ENCODE results near the gene CHD9NB.
A peak's percentile ranks its signal among the peaks of the same experiment; 100 is the strongest.

The CHD9NB gene

GRCh38 chr16:53097190-53097589 lies 44.5 kb upstream of the CHD9NB start:
- Histone ChIP-seq H3K4me2 (ENCODE audit: low read length) (no peak overlapping the region), H3K4me3 (ENCODE audit: low read length) (no peak overlapping the region), H4K8ac (ENCODE audit: low read depth, low read length) (no peak overlapping the region), H2BK5ac (ENCODE audit: low read length) (no peak overlapping the region), H3K18ac (ENCODE audit: low read length) (no peak overlapping the region), H3K23ac (ENCODE audit: low read length) (no peak overlapping the region), H4K5ac (ENCODE audit: low read length) (no peak overlapping the region), H3K79me1 (ENCODE audit: low read length) (peaks cover 5% of the 10 kb centered on the region), H3K56ac (ENCODE audit: low read length) (no peak overlapping the region), H3K79me2 (ENCODE audit: control insufficient read depth, insufficient read depth, low read length) (no peaks in the 10 kb centered on the region), H2BK120ac (ENCODE audit: low read depth, low read length) (no peak overlapping the region), H3K27ac (ENCODE audit: low read depth, low read length) (no peak overlapping the region), H3K36me3 (ENCODE audit: control insufficient read depth, insufficient read depth, low read length) (no peaks in the 10 kb centered on the region), H2AK5ac (ENCODE audit: low read length) (no peak overlapping the region), H3K9ac (ENCODE audit: low read length) (no peak overlapping the region), H3K4ac (ENCODE audit: low read depth, low read length) (no peak overlapping the region), H3K27me3 (ENCODE audit: insufficient read depth, low read length, poor library complexity) (no peaks in the 10 kb centered on the region), H3K4me1 (ENCODE audit: control insufficient read depth, low read depth, low read length) (peaks cover 8% of the 10 kb centered on the region), H2BK15ac (replicated peaks; ENCODE audit: low read depth) (no peak overlapping the region)
- DNase-seq, result no peak
- WGBS (ENCODE audit: extremely low coverage, insufficient coverage, low lambda C conversion rate), result 100% methylated on average over 1 of the region's 4 CpGs

DNA sequence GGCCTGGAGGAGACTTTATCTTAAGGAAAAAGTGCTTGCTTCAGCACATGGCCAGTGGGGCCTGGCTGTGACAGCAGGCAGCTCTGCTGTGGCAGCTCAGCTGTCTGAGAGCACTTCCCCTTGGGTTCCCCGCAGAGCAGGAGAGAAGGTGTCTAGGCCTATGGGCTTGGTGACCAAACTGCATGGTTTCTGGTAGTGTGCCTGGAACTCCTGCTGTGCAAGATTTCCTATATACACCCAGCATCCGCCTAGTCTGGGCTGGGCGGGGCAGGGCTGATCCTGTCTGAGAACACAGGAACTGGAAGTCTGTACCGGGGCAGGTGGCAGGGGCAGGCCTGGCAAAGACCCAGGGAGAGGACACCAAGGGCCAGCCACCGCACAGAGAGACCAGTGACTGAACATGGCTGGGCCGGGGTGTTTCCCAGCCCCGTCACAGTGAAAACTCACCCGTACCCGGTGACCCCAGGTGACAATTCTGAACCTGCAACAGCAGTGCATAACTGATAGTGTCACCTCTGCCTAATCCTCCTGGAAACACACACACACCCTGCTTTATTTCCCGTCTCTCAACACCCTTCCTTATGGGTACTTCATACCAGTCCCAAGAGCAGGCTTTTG lies 41.4 kb upstream of the CHD9NB start:
- Histone ChIP-seq H2BK120ac (ENCODE audit: low read depth, low read length) (no peak overlapping the region), H3K79me2 (ENCODE audit: control insufficient read depth, insufficient read depth, low read length) (no peaks in the 10 kb centered on the region), H3K79me1 (ENCODE audit: low read length) (peaks cover 5% of the 10 kb centered on the region), H4K5ac (ENCODE audit: low read length) (no peak overlapping the region), H2BK15ac (replicated peaks; ENCODE audit: low read depth) (no peak overlapping the region), H3K36me3 (ENCODE audit: control insufficient read depth, insufficient read depth, low read length) (no peaks in the 10 kb centered on the region), H3K4me3 (ENCODE audit: low read length) (no peak overlapping the region), H3K27me3 (ENCODE audit: insufficient read depth, low read length, poor library complexity) (no peaks in the 10 kb centered on the region), H3K4me2 (ENCODE audit: low read length) (no peak overlapping the region), H3K4me1 (ENCODE audit: control insufficient read depth, low read depth, low read length) (peaks cover 24% of the 10 kb centered on the region), H3K4ac (ENCODE audit: low read depth, low read length) (no peak overlapping the region), H3K56ac (ENCODE audit: low read length) (no peak overlapping the region), H3K9ac (ENCODE audit: low read length) (no peak overlapping the region), H3K27ac (ENCODE audit: low read depth, low read length) (no peak overlapping the region), H2AK5ac (ENCODE audit: low read length) (no peak overlapping the region), H3K23ac (ENCODE audit: low read length) (no peak overlapping the region), H4K8ac (ENCODE audit: low read depth, low read length) (no peak overlapping the region), H2BK5ac (ENCODE audit: low read length) (no peak overlapping the region), H3K18ac (ENCODE audit: low read length) (no peak overlapping the region)
- no peak for DNase-seq
- WGBS (ENCODE audit: extremely low coverage, insufficient coverage, low lambda C conversion rate), result no CpG with 5 or more reads among the region's 10 CpGs

DNA sequence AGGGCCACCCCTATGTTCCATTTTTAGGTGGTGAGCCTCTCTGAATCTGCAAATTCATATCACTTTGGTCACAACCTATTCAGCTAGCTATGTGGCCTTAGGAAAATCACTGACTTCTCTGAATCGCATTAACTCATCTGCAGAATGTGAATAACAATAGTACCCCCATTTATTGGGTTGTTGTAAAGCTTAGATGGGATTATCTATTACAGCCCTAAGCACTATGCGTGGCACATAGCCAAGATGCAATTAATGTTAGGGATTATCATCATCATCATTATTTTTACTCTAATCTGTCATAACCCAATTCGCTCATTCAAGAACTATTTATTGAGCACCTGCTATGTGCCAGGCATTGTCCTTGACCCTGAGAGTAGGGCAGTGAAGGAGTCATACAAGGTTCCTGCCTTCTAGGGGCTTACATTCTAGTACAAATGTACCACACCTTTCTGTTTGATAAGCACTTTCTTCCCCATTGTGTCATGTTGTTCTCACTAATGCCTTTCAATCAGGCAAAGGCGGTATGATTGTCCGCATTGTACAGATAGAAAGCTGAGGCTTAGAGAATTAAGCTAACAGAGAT lies 40.6 kb upstream of the CHD9NB start:
- H3K18ac ChIP-seq (ENCODE audit: low read length), result no peak overlapping the region
- no peaks in the 10 kb centered on the region for H3K36me3 ChIP-seq (ENCODE audit: control insufficient read depth, insufficient read depth, low read length)
- H2BK15ac ChIP-seq (replicated peaks; ENCODE audit: low read depth), result no peak overlapping the region
- no peaks in the 10 kb centered on the region for H3K79me2 ChIP-seq (ENCODE audit: control insufficient read depth, insufficient read depth, low read length)
- H3K9ac ChIP-seq (ENCODE audit: low read length), result no peak overlapping the region
- H2BK5ac ChIP-seq (ENCODE audit: low read length), result no peak overlapping the region
- no peak overlapping the region for H3K27ac ChIP-seq (ENCODE audit: low read depth, low read length)
- no peak overlapping the region for H4K8ac ChIP-seq (ENCODE audit: low read depth, low read length)
- peaks cover 5% of the 10 kb centered on the region for H3K79me1 ChIP-seq (ENCODE audit: low read length)
- H3K23ac ChIP-seq (ENCODE audit: low read length), result no peak overlapping the region
- no peak overlapping the region for H3K56ac ChIP-seq (ENCODE audit: low read length)
- WGBS (ENCODE audit: extremely low coverage, insufficient coverage, low lambda C conversion rate), result no CpG with 5 or more reads among the region's 5 CpGs
- H3K27me3 ChIP-seq (ENCODE audit: insufficient read depth, low read length, poor library complexity), result no peaks in the 10 kb centered on the region
- H2BK120ac ChIP-seq (ENCODE audit: low read depth, low read length), result no peak overlapping the region
- H4K5ac ChIP-seq (ENCODE audit: low read length), result no peak overlapping the region
- H3K4me3 ChIP-seq (ENCODE audit: low read length), result no peak overlapping the region
- no peak overlapping the region for H2AK5ac ChIP-seq (ENCODE audit: low read length)
- DNase-seq, result no peak
- peaks cover 21% of the 10 kb centered on the region for H3K4me1 ChIP-seq (ENCODE audit: control insufficient read depth, low read depth, low read length)
- no peak overlapping the region for H3K4me2 ChIP-seq (ENCODE audit: low read length)
- no peak overlapping the region for H3K4ac ChIP-seq (ENCODE audit: low read depth, low read length)

DNA sequence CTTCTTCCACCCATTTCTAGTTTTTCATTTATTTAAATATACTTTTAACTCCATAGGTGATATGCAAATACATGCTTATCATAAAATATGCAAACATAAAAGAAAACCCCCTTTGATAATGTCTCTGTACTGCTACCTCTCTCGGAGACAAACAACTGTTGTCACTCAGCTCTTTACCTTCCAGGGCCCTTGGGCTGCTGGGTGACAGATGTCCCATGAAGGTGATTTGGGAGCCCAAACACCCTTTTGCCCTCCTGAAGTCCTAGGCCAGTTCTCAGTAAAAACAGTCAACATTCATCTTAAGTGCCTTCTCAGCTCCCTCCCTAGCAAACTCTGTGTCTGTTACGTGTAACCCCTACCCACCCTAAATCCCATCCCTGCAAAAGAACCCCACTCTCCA lies 39.6 kb upstream of the CHD9NB start:
- Histone ChIP-seq H3K56ac (ENCODE audit: low read length) (peak overlapping the region; percentile 56), H3K79me2 (ENCODE audit: control insufficient read depth, insufficient read depth, low read length) (no peaks in the 10 kb centered on the region), H3K27ac (ENCODE audit: low read depth, low read length) (no peak overlapping the region), H3K4me3 (ENCODE audit: low read length) (no peak overlapping the region), H2BK5ac (ENCODE audit: low read length) (no peak overlapping the region), H4K5ac (ENCODE audit: low read length) (no peak overlapping the region), H2AK5ac (ENCODE audit: low read length) (no peak overlapping the region), H3K4me2 (ENCODE audit: low read length) (no peak overlapping the region), H3K27me3 (ENCODE audit: insufficient read depth, low read length, poor library complexity) (no peaks in the 10 kb centered on the region), H3K9ac (ENCODE audit: low read length) (no peak overlapping the region), H3K23ac (ENCODE audit: low read length) (no peak overlapping the region), H3K18ac (ENCODE audit: low read length) (no peak overlapping the region), H3K36me3 (ENCODE audit: control insufficient read depth, insufficient read depth, low read length) (no peaks in the 10 kb centered on the region), H3K79me1 (ENCODE audit: low read length) (peaks cover 5% of the 10 kb centered on the region), H2BK120ac (ENCODE audit: low read depth, low read length) (no peak overlapping the region), H3K4me1 (ENCODE audit: control insufficient read depth, low read depth, low read length) (peaks cover 21% of the 10 kb centered on the region), H3K4ac (ENCODE audit: low read depth, low read length) (no peak overlapping the region), H4K8ac (ENCODE audit: low read depth, low read length) (no peak overlapping the region), H2BK15ac (replicated peaks; ENCODE audit: low read depth) (no peak overlapping the region)
- DNase-seq, result no peak
- WGBS (ENCODE audit: extremely low coverage, insufficient coverage, low lambda C conversion rate), result no CpG with 5 or more reads among the region's 2 CpGs

GRCh38 chr16:53091466-53092211 lies 38.9 kb upstream of the CHD9NB start:
- DNase-seq, result peak; percentile 94
- no peaks in the 10 kb centered on the region for H3K36me3 ChIP-seq (ENCODE audit: control insufficient read depth, insufficient read depth, low read length)
- H2BK15ac ChIP-seq (replicated peaks; ENCODE audit: low read depth), result no peak overlapping the region

More at GRCh38 chr16:53091466-53092211, 38.9 kb upstream of the CHD9NB start:
- Histone ChIP-seq H3K4me1 (ENCODE audit: control insufficient read depth, low read depth, low read length) (peaks cover 23% of the 10 kb centered on the region), H2BK120ac (ENCODE audit: low read depth, low read length) (no peak overlapping the region), H3K4ac (ENCODE audit: low read depth, low read length) (no peak overlapping the region), H3K4me2 (ENCODE audit: low read length) (no peak overlapping the region), H3K56ac (ENCODE audit: low read length) (no peak overlapping the region), H2AK5ac (ENCODE audit: low read length) (no peak overlapping the region), H4K5ac (ENCODE audit: low read length) (no peak overlapping the region), H3K79me2 (ENCODE audit: control insufficient read depth, insufficient read depth, low read length) (no peaks in the 10 kb centered on the region), H3K9ac (ENCODE audit: low read length) (no peak overlapping the region), H2BK5ac (ENCODE audit: low read length) (no peak overlapping the region), H3K27me3 (ENCODE audit: insufficient read depth, low read length, poor library complexity) (no peaks in the 10 kb centered on the region), H4K8ac (ENCODE audit: low read depth, low read length) (no peak overlapping the region), H3K27ac (ENCODE audit: low read depth, low read length) (no peak overlapping the region), H3K79me1 (ENCODE audit: low read length) (peaks cover 5% of the 10 kb centered on the region), H3K18ac (ENCODE audit: low read length) (no peak overlapping the region), H3K4me3 (ENCODE audit: low read length) (no peak overlapping the region), H3K23ac (ENCODE audit: low read length) (no peak overlapping the region)
- WGBS (ENCODE audit: extremely low coverage, insufficient coverage, low lambda C conversion rate), result no CpG with 5 or more reads among the region's 7 CpGs

All from mesendoderm (in vitro differentiated cells).